Peyer's patch (tissue), 4 donors: ENCODE measurements around the gene SMIM36. TPM values are rescaled to one million over a fixed set of nuclear protein-coding genes. Genes with fewer than 3 reads are reported as not detected.
A peak's percentile ranks its signal among the peaks of the same experiment; 100 is the strongest.
"Not testable (repeated sequence)": the region's sequence is repeated elsewhere in the genome, so short reads cannot be mapped to it uniquely, and the experiment has no call there.

Experiments used
- DNase-seq, 3 donors: peaks; one replicate each; pipeline ENCODE4 v3.0.0-alpha.2; 2017 to 2019
- H3K27ac ChIP-seq, 4 donors: fragments of 200-600 bp; sonication (generic); one replicate each; pipeline ENCODE4 v1.5.1; 2016 to 2019
- H3K27me3 ChIP-seq, 2 donors: fragments of 200-600 bp; sonication (generic); one replicate each; pipeline ENCODE4 v1.5.1; 2019
- H3K36me3 ChIP-seq, 3 donors: fragments of 200-600 bp; sonication (generic); one replicate each; pipeline ENCODE4 v1.5.1; 2016 to 2019
- H3K4me1 ChIP-seq, 4 donors: fragments of 200-600 bp; sonication (generic); one replicate each; pipeline ENCODE4 v1.5.1; 2016 to 2019
- H3K4me3 ChIP-seq, 4 donors: fragments of 200-600 bp; sonication (generic); 1 replicate in 3 of 4; 2 replicates in 1 of 4; pipeline ENCODE4 v1.5.1; 2016 to 2019; ENCODE audit warnings: mild to moderate bottlenecking in 1 of 4
- H3K9me3 ChIP-seq, 4 donors: fragments of 200-600 bp; sonication (generic); one replicate each; pipeline ENCODE4 v1.5.1; 2016 to 2019; ENCODE audit warnings: mild to moderate bottlenecking in 1 of 4
- CTCF ChIP-seq, 6 experiments: fragments of 450-650 bp in 4 of 6; fragments of 200-600 bp in 2 of 6; sonication (generic) in 1 of 6; IDR thresholded peaks; one replicate each; pipeline ENCODE4 v1.5.1; 2017 to 2019; ENCODE audit warnings: antibody characterized with exemption in 6 of 6, mild to moderate bottlenecking in 3 of 6, moderate library complexity in 1 of 6
- POLR2A ChIP-seq, 2 donors: fragments of 450-650 bp; IDR thresholded peaks; one replicate each; pipeline ENCODE4 v1.5.1; 2017; ENCODE audit warnings: antibody characterized with exemption in 2 of 2, mild to moderate bottlenecking in 2 of 2, moderate library complexity in 2 of 2
- total RNA-seq, 4 donors: library from RNA; depleted of rRNA; stranded (reverse); fragments of >200 nt; gene quantifications; one replicate each; pipeline ENCODE4 v1.1.0, GENCODE V29; 2016

Gene SMIM36
- total RNA-seq, 4 donors from 2014 or later = not detected

DNA sequence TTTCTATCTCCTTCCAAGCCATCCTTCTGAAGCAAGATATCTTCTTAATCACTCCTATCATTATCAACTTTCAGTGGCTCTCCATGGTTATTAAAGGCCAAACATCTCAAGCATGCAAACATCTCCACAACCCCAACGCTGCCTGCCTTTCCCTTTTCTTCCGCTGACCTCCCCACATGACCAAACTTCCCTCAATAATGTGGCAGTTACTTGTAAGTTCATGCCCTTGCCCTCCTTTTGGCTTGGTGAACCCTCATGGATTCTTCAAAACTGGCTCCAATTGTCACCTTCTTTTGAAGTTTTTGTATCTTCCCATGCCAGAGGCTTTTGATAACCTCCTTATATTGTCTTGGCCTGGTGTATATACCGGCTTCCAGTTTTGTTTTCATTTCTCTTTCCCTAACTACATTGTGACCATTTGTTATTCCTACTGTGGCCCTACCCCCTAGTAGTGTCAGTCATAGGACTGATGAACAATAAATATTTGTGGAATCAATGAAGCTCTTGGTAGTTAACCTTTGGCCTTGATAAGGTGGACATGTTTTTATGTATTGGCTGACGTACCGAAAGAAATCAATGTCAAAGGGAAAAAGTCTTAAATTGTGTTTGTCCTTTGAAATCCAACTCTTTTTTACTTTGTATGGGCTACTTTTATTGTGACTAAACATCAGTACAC lies 19.9 kb upstream of the SMIM36 start:
- TF ChIP-seq POLR2A (IDR thresholded peaks at IDR 0.05) (no peak), CTCF (IDR thresholded peaks at IDR 0.05) (no peak)
- Histone ChIP-seq H3K27me3 (no peaks in the 10 kb centered on the region), H3K9me3 (no peaks in the 10 kb centered on the region), H3K4me3 (no peak overlapping the region), H3K36me3 (no peaks in the 10 kb centered on the region), H3K27ac (no peak overlapping the region), H3K4me1 (no peaks in the 10 kb centered on the region)
- no peak for DNase-seq

DNA sequence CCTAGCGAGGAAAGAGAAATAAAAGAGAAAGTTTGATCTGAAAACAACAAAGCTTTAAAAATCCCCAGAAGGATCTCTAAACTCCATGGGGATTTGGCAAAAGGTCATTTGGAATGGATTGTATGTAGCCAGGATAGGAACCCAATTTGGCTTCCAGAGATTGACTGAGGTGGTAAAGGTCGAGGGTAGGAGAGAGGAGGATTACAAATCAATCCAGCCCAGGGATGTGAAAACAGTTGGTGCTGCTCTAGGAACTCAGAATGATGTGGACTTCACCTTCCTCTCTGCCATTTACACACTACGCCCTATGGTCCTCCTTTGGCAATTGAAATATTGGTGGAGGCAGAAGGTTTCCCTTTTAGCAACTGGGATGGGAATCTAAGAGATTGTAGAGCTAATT lies 18.8 kb upstream of the SMIM36 start:
- Histone ChIP-seq H3K9me3 (no peaks in the 10 kb centered on the region), H3K4me1 (no peaks in the 10 kb centered on the region), H3K36me3 (no peaks in the 10 kb centered on the region), H3K4me3 (no peak overlapping the region), H3K27me3 (no peaks in the 10 kb centered on the region), H3K27ac (no peak overlapping the region)
- DNase-seq = no peak
- TF ChIP-seq CTCF (IDR thresholded peaks at IDR 0.05) (no peak), POLR2A (IDR thresholded peaks at IDR 0.05) (no peak)

DNA sequence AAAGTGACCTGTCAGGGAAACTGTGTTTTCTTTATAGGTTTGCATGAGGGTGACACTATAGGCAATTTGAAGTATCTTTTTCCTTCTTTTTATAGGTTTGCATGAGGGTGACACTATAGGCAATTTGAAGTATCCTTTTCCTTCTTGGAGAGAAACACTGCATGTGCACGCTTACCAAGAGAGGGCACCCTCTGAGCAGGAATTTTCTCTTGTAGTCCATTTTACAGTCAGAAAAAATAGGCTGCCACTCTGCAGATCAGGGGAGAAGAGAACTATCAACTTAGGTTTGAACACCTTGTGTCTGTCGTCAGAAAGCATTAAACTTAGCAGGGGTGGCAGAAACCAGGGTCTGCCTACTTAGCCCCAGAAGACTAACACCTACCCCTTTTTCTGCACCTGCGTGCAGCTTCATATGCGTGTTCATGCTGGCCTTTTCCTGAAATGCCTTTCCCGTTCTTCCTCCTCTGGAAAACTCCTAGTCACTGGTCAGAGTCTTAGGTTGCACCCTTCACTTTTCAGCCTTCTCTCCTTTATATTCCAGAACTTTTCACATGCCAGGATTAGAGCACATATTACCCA lies 16.4 kb upstream of the SMIM36 start:
- no peaks in the 10 kb centered on the region for H3K36me3 ChIP-seq
- H3K4me3 ChIP-seq = no peak overlapping the region
- no peaks in the 10 kb centered on the region for H3K27me3 ChIP-seq
- H3K4me1 ChIP-seq = no peaks in the 10 kb centered on the region
- TF ChIP-seq CTCF (IDR thresholded peaks at IDR 0.05) (peak in 4 of 6 experiments; percentile 19 to 39 (median 36)), POLR2A (IDR thresholded peaks at IDR 0.05) (no peak)
- H3K9me3 ChIP-seq = no peaks in the 10 kb centered on the region
- no peak overlapping the region for H3K27ac ChIP-seq
- DNase-seq = no peak

GRCh38 chr17:55524440-55525220 lies 13.4 kb upstream of the SMIM36 start:
- Histone ChIP-seq H3K4me3 (no peak overlapping the region), H3K36me3 (no peaks in the 10 kb centered on the region), H3K27me3 (no peaks in the 10 kb centered on the region), H3K4me1 (no peaks in the 10 kb centered on the region), H3K27ac (no peak overlapping the region), H3K9me3 (no peaks in the 10 kb centered on the region)
- TF ChIP-seq POLR2A (IDR thresholded peaks at IDR 0.05) (no peak), CTCF (IDR thresholded peaks at IDR 0.05) (no peak)
- DNase-seq = no peak

DNA sequence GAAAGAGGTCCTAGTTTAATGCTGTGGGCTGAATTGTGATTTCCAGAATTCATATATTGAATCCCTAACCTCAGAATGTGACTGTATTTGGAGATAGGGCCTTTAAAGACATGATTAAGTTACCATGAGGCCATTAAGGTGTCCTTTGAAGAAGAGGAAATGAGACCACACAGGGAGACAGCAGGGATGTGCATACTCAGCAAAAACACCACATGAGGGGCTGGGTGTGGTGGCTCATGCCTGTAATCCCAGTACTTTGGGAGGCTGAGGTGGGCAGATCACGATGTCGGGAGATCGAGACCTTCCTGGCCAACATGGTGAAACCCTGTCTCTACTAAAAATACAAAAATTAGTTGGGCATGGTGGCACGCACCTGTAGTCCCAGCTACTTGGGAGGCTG lies 11.8 kb upstream of the SMIM36 start:
- not testable (repeated sequence) for H3K4me3 ChIP-seq, H3K27me3 ChIP-seq, H3K4me1 ChIP-seq, H3K9me3 ChIP-seq, DNase-seq, H3K27ac ChIP-seq, H3K36me3 ChIP-seq

DNA sequence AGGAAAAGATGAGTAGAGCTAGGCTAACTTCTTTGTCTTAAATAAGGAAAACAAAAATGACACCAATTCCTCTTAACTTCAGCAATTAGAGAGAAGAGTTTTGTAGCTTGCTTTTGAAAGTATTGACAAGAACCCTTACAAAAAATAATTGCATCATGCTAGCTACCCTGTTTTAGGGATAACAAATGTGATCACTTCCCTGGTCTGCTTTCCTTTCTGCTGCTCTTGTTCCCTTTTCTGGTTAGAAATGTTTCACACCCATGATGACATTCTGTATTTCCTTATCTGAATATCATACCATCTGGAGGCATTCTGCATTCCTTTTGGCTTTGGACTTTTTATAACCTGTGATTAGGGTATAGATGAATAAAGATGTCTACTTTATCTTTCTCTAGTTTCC lies 9.9 kb upstream of the SMIM36 start:
- no peaks in the 10 kb centered on the region for H3K27me3 ChIP-seq
- H3K9me3 ChIP-seq = no peaks in the 10 kb centered on the region
- DNase-seq = no peak
- TF ChIP-seq POLR2A (IDR thresholded peaks at IDR 0.05) = no peak
- TF ChIP-seq CTCF (IDR thresholded peaks at IDR 0.05) = no peak
- H3K27ac ChIP-seq = no peak overlapping the region
- no peaks in the 10 kb centered on the region for H3K4me1 ChIP-seq
- no peaks in the 10 kb centered on the region for H3K36me3 ChIP-seq
- no peak overlapping the region for H3K4me3 ChIP-seq
